PC-9 (cell line): Measurements from ENCODE around the gene CPD. TPM values are rescaled to one million over a fixed set of nuclear protein-coding genes. Genes with fewer than 3 reads are reported as not detected.
"Not testable (repeated sequence)": the region's sequence is repeated elsewhere in the genome, so short reads cannot be mapped to it uniquely, and the experiment has no call there.

Source experiments
- BruUV-seq: library from RNA; stranded (reverse); fragments of 400-500 nt; replicated peaks from 2 replicates; lab custom pipeline; 2021; lab: Mats Ljungman, UMichigan
- CTCF ChIA-PET: fragments of 300-600 bp; sonication (Branson Sonifier 250); formaldehyde crosslinking; loops from one replicate; lab custom pipeline; 2022; ENCODE audit warnings: antibody characterized with exemption; lab: Charles Lee
- POLR2A ChIA-PET: fragments of 300-600 bp; sonication (Branson Sonifier 250); formaldehyde crosslinking; loops from one replicate; lab custom pipeline; 2022; ENCODE audit warnings: antibody characterized with exemption; ENCODE audit not compliant: unreplicated experiment; lab: Charles Lee
- DNase-seq, 2 experiments: peaks; one replicate each; pipeline versions ENCODE4 v3.0.0 to v3.0.0-alpha.2; 2015 to 2022; ENCODE audit warnings: mixed read lengths in 1 of 2
- H2AFZ ChIP-seq: fragments of 200-600 bp; sonication (generic); 2 replicates; pipeline ENCODE4 v1.8.1; 2017; ENCODE audit warnings: antibody characterized with exemption
- H3F3A ChIP-seq: fragments of 200-600 bp; sonication (generic); 2 replicates; pipeline ENCODE4 v1.8.1; 2017; ENCODE audit warnings: antibody characterized with exemption, mild to moderate bottlenecking, low read depth; ENCODE audit not compliant: insufficient read depth
- H3K27ac ChIP-seq: fragments of 200-600 bp; sonication (generic); 2 replicates; pipeline ENCODE4 v1.6.1; 2016; ENCODE audit warnings: mixed run types
- H3K27me3 ChIP-seq: fragments of 200-600 bp; sonication (generic); 2 replicates; pipeline ENCODE4 v1.6.1; 2016; ENCODE audit warnings: low read depth, mixed run types; ENCODE audit not compliant: insufficient read depth
- H3K36me3 ChIP-seq: fragments of 200-600 bp; sonication (generic); 2 replicates; pipeline ENCODE4 v1.6.1; 2016; ENCODE audit warnings: low read depth, mixed run types
- H3K4me1 ChIP-seq: fragments of 200-600 bp; sonication (generic); replicated peaks from 2 replicates; pipeline ENCODE4 v1.6.1; 2016; ENCODE audit warnings: mixed run types; ENCODE audit not compliant: insufficient read depth
- H3K4me2 ChIP-seq: fragments of 200-600 bp; sonication (generic); 2 replicates; pipeline ENCODE4 v1.6.1; 2017; ENCODE audit warnings: mixed run types
- H3K4me3 ChIP-seq: fragments of 200-600 bp; sonication (generic); 2 replicates; pipeline ENCODE4 v1.6.1; 2016; ENCODE audit warnings: mixed run types
- H3K79me2 ChIP-seq: fragments of 200-600 bp; sonication (generic); 2 replicates; pipeline ENCODE4 v1.6.1; 2017; ENCODE audit warnings: low read depth, mixed run types
- H3K9me2 ChIP-seq: fragments of 200-600 bp; sonication (generic); 2 replicates; pipeline ENCODE4 v1.8.1; 2017; ENCODE audit warnings: mild to moderate bottlenecking; ENCODE audit not compliant: insufficient read depth
- H3K9me3 ChIP-seq: fragments of 200-600 bp; sonication (generic); 2 replicates; pipeline ENCODE4 v1.8.1; 2016; ENCODE audit warnings: low read depth; ENCODE audit not compliant: insufficient read depth
- H4K20me1 ChIP-seq: fragments of 200-600 bp; sonication (generic); 2 replicates; pipeline ENCODE4 v1.8.1; 2017; ENCODE audit not compliant: insufficient read depth
- CTCF ChIP-seq: fragments of 200-600 bp; sonication (generic); conservative IDR thresholded peaks from 2 replicates; pipeline ENCODE4 v1.6.1; 2017; ENCODE audit warnings: mixed run types, antibody characterized with exemption, mild to moderate bottlenecking, moderate library complexity
- EZH2 ChIP-seq: fragments of 200-600 bp; sonication (generic); IDR thresholded peaks from 2 replicates; pipeline ENCODE4 v1.8.0; 2017; ENCODE audit warnings: antibody characterized with exemption, low read depth
- intact Hi-C: fragments of 100-400 bp; cut with micrococcal nuclease; formaldehyde crosslinking; loops from one replicate; pipeline ENCODE4 v1.10.0; 2022; ENCODE audit not compliant: unreplicated experiment
- total RNA-seq: library from RNA; stranded (reverse); gene quantifications from 2 replicates; pipeline ENCODE4 v1.2.3, GENCODE V29; 2021

CPD gene
- total RNA-seq, 1 experiment from 2014 or later: 55.0 TPM

- H3K9me3 ChIP-seq: no peaks in the 10 kb centered on the region; the same call in 1 of the 2 replicates
- H3K4me1 ChIP-seq: peaks cover 40% of the 10 kb centered on the region
- no peak overlapping the region for H2AFZ ChIP-seq
- no peak for DNase-seq
- POLR2A ChIA-PET: no interaction called here
- H3K9me2 ChIP-seq: no peaks in the 10 kb centered on the region
- H3K79me2 ChIP-seq: no peaks in the 10 kb centered on the region
- intact Hi-C loops: no loop called here
- no TSS peak for BruUV-seq
- H3K4me2 ChIP-seq: no peak overlapping the region
- H3F3A ChIP-seq: peaks cover 16% of the 10 kb centered on the region
- H3K36me3 ChIP-seq: no peaks in the 10 kb centered on the region
- H3K27me3 ChIP-seq: no peaks in the 10 kb centered on the region
- CTCF ChIA-PET: interaction anchor here (0.7 kb wide), 2 partner anchors 92 to 225 kb away, joined by 3 to 6 read pairs; no protein-coding TSS in a partner anchor
- TF ChIP-seq CTCF (no peak), EZH2 (no peak)
- H3K27ac ChIP-seq: no peak overlapping the region
- H3K4me3 ChIP-seq: no peak overlapping the region
- no peaks in the 10 kb centered on the region for H4K20me1 ChIP-seq
Measured at GRCh38 chr17:30339086-30339485, 39.6 kb upstream of the CPD start.

- Histone ChIP-seq H3K9me2 (no peaks in the 10 kb centered on the region), H3K79me2 (no peaks in the 10 kb centered on the region), H3K4me2 (peak overlapping the region; percentile 48), H3F3A (peaks cover 34% of the 10 kb centered on the region), H2AFZ (peak overlapping the region; percentile 59; the same call in 1 of the 2 replicates), H3K9me3 (no peaks in the 10 kb centered on the region; the same call in 1 of the 2 replicates), H4K20me1 (no peaks in the 10 kb centered on the region), H3K4me1 (peaks cover 57% of the 10 kb centered on the region), H3K36me3 (no peaks in the 10 kb centered on the region), H3K27ac (peak overlapping the region; percentile 27; the same call in 1 of the 2 replicates), H3K27me3 (no peaks in the 10 kb centered on the region), H3K4me3 (no peak overlapping the region)
- intact Hi-C loops: loop anchor here (1.0 to 5.0 kb wide), 5 partner anchors 136 to 376 kb away; partner anchors contain the start of gene GOSR1
- CTCF ChIA-PET: interaction anchor here (0.8 to 2.1 kb wide), 3 partner anchors 64 to 136 kb away, joined by 4 to 10 read pairs (median 5); partner anchors contain the start of gene GOSR1
- DNase-seq: no peak
- POLR2A ChIA-PET: no interaction called here
- TF ChIP-seq CTCF (no peak), EZH2 (no peak)
- no TSS peak for BruUV-seq
Measured at GRCh38 chr17:30340801-30341356, 37.8 kb upstream of the CPD start.

GRCh38 chr17:30341703-30342249, 37.0 kb upstream of the CPD start:
- Histone ChIP-seq H3K9me3 (no peaks in the 10 kb centered on the region; the same call in 1 of the 2 replicates), H3K79me2 (no peaks in the 10 kb centered on the region), H3K4me2 (no peak overlapping the region), H4K20me1 (no peaks in the 10 kb centered on the region), H3F3A (peaks cover 43% of the 10 kb centered on the region), H3K9me2 (no peaks in the 10 kb centered on the region), H2AFZ (no peak overlapping the region), H3K4me3 (no peak overlapping the region), H3K4me1 (peaks cover 66% of the 10 kb centered on the region), H3K36me3 (no peaks in the 10 kb centered on the region), H3K27me3 (no peaks in the 10 kb centered on the region), H3K27ac (no peak overlapping the region)
- no peak for DNase-seq
- BruUV-seq: no TSS peak
- intact Hi-C loops: loop anchor here (2.0 to 5.0 kb wide), 4 partner anchors 213 to 376 kb away; no protein-coding TSS in a partner anchor
- ChIA-PET CTCF (interaction anchor here (2.1 kb wide), 1 partner anchor 135 kb away, joined by 10 read pairs; the partner anchor contains the start of gene GOSR1), POLR2A (interaction anchor here (0.6 kb wide), 1 partner anchor 92 kb away, joined by 3 read pairs; no protein-coding TSS in a partner anchor)
- no peak for TF ChIP-seq EZH2
- TF ChIP-seq CTCF: no peak

- H3K9me2 ChIP-seq, DNase-seq, H3K9me3 ChIP-seq, H3K27me3 ChIP-seq, POLR2A ChIA-PET, H3K79me2 ChIP-seq, H2AFZ ChIP-seq, H3K36me3 ChIP-seq, BruUV-seq, H3K4me3 ChIP-seq, H4K20me1 ChIP-seq: not testable (repeated sequence)
- intact Hi-C loops: loop anchor here (5.0 kb wide), 3 partner anchors 216 to 374 kb away; no protein-coding TSS in a partner anchor
- peak overlapping the region; percentile 75 for H3K4me2 ChIP-seq
- peaks cover 50% of the 10 kb centered on the region for H3F3A ChIP-seq
- CTCF ChIA-PET: interaction anchor here (0.6 kb wide), 1 partner anchor 212 kb away, joined by 4 read pairs; no protein-coding TSS in a partner anchor
- H3K4me1 ChIP-seq: peaks cover 64% of the 10 kb centered on the region
- peak overlapping the region; percentile 96 for H3K27ac ChIP-seq
Measured at GRCh38 chr17:30343244-30343643, 35.5 kb upstream of the CPD start.
